Superior temporal gyrus (tissue), 1 donor: ENCODE data around the gene PRUNE2.

Source experiments
- DNase-seq: peaks from one replicate; pipeline ENCODE4 v3.0.0-alpha.2; 2016; ENCODE audit errors: extremely low spot score

The PRUNE2 gene

DNA sequence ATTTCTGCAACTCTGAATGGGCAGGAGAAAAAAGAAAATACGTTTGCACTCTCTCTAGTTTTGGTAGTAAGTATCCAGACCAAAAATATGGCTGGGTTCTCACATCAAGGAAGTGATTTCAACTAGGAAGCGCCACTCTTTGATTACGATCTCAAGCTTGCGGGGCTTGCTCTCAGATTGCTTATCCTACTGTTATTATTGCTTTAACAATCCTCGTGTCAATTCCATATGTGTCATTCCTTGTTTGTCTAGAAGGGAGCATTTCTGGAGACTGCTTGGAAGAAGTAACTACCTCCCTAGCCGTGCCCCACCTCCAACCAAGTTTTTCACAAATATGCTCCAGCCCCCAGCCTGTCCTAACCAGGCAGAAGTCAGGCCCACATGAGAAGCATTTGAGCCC lies 3.5 kb downstream of the PRUNE2 start:
- DNase-seq = peak; percentile 22

DNA sequence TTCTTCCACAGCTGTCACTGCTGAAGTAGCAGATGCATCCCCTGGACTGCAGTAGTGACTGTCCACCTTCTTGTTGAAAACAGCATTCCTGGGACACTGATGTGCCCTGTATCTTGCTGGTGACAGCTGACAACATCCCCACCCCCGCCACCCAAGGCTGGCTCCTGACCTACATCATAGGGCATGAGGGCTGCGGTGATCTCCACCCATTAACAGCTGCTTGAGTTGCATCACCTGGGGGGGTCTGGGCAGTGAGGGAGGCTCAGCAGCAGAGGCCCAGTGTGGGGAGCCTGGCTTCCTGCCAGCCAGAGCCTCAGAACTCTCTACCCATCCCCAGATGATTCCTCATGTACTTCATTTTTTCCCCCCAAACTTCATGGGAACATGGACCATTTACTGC lies 4.1 kb downstream of the PRUNE2 start:
- peak; percentile 17 for DNase-seq

DNA sequence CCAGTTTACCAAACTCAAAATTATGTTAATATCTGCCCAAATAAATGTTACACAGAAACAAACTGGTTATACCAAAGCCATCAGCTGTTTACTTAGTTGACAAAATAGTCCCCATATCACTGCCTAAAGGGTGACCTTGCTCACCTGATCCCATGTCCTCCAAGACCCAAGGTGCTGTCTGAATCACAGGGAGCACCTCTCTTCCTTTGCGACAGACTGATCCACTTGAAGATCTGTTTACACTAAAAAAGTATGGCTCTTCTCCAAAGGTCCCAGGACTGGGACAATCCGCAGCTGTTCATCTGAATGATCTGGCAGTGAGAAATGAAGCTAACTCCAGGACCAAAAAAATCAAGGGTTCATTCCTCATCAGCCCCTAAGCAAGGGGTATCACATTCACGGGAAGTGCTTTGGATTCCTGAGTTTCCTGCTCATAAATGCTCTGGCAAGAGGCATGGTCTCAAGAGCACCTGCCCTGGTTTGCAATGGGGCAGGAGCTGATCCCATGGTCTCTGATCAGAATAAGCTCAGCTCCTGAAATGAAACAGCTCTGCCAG lies 5.0 kb downstream of the PRUNE2 start:
- peak; percentile 54 for DNase-seq

GRCh38 chr9:76898786-76899185 lies 7.1 kb downstream of the PRUNE2 start:
- peak; percentile 12 for DNase-seq

DNA sequence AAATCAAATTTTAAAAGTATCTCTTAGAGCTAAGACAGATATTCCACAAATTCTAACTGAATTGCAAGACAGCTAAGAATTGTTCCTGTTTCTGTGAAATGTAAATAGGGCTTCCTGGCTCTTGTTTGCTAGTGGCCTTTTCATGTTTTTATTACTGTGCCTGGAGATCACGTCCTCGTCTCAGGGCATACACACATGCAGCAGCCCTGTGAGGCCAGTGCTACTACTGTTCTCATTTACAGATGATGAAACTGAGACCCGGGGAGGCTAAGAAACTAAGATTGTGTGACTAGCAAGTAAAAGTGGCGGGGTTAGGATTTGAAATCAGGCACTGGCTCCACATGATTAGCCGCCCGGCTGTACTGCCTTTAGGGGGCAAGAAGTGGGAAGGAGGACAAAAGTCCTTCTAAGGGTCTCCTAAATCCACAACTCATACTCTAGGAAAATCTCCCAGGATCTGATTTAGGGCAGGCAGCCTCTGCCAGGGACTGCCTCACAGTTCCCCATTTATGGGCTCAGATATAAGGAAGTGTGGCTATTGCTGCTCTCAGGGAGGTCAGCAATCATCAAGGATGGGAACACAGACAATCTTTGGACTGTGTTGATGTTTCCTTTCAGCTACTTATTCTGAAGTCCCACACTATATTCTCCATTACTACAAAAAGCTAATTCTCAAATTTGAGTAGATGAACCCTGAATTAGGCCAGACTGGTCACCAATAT lies 7.9 kb downstream of the PRUNE2 start:
- peak; percentile 32 for DNase-seq

DNA sequence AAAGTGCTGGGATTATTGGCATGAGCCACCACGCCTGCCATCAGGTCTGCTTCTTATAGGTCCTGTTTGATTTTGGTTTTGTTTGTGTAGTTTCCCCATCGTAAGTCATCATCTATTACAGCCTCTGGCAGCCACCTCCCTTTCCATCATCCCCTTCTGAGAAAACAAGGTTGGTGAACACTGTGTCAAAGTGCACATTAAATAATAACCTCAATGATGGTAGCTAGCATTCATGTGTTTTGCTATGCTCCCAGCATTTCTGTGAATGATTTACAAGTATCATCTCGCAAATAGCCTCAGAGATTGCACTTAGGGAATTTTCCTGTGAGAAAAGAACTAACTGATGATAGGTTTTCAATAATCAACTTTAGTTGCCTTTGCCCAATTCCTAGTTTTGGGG lies 9.9 kb downstream of the PRUNE2 start:
- peak; percentile 21 for DNase-seq

DNA sequence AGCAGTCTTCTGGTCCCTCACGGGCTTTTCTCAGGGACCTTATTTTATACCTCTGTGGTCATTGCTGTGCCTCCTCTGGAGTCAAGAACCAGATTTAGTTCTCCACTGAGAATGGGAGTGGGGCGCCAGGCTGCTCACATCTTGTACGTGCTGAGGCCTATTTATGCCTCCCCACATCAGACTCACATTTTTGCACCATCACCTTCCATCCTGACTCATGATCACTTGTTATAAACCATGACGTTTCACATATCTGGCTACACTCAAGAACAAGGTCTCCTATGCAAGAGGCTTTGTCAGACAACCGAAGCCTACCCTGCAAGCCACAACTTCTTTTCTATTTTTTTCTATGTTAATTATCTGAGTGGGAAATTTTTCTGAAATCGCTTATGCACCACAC lies 10.7 kb downstream of the PRUNE2 start:
- peak; percentile 37 for DNase-seq

GRCh38 chr9:76894198-76894597 lies 11.7 kb downstream of the PRUNE2 start:
- DNase-seq = peak; percentile 82

DNA sequence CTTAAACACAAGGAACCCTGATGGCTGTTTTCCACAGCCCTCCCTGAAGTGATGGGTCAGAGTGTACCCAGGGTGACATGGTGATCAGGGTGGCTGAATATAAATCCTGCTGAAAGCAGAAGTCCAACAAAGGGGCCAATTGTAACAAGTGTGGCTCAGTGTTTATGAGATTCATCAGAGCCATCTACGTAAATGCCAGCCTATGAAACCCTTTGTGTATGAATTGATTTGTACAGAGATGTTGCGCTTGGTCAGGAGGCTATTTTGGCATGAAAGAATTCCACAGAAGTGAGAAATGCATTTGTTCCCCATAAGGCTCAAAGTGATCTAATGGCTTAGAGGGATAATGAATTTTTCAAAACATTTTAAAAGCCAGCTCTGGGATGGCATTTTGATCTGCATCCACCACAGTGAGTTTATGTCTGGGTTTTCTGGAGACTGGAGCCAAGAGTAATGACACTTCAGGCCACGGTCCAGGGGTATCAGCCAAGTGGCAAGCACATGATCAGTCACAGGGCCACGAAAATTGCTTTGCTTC lies 12.4 kb downstream of the PRUNE2 start:
- peak; percentile 96 for DNase-seq

DNA sequence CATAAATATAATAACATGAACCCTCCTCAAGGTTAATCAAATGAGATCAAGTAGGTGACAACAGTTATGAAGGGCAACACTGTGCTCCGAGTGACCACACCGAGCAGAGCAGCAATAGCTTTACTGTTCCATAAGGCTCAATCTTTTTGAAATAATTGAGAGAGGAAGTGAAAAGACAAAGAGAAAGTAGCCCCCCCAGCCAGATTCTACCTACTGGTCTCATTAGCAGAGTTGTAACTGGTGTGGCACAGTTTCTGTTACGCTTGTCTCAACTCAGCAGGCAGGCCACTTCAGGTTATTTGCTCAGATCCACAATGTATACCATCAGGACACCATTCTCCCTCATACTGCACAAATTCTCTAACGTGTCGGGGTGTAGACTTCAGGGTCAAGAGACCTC lies 14.0 kb downstream of the PRUNE2 start:
- DNase-seq = no peak

DNA sequence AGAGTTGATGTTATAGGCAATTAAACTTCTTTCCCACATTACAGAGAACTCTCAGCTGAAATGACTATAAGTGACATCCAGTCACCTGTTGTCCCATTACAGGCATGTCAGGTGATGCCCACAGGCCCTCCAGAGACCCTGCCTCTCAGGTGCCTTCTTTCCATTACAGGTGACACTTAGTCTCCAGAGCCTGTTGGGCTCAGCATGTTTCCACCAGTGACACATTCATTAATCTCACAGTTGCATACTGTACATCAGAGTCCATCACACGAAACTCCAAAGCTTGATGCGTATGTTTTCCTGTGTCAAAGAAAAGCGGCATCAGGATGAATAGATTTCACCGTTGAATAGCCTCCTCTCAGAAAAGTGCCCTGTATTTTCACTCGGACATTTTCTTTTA lies 14.6 kb downstream of the PRUNE2 start:
- DNase-seq = no peak

DNA sequence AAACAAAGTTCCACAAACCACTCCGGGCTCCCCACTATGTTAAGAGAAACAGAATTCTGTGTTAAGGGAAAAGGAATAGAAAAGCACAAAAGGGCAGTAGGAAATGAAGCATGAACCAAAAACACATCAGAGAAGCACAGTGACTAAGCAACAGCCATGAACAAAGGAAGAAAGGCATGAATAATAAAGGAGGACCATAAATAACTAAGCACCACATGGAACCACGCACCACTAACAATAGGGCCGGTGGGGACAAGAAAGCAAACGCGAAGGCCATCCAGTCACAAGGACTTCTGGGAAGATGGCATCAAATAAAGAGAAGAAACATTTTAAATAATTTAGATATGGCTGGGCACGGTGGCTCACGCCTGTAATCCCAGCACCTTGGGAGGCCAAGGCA lies 18.0 kb downstream of the PRUNE2 start:
- DNase-seq = no peak

- DNase-seq = no peak
Measured at GRCh38 chr9:76887003-76887821, 18.7 kb downstream of the PRUNE2 start.

DNA sequence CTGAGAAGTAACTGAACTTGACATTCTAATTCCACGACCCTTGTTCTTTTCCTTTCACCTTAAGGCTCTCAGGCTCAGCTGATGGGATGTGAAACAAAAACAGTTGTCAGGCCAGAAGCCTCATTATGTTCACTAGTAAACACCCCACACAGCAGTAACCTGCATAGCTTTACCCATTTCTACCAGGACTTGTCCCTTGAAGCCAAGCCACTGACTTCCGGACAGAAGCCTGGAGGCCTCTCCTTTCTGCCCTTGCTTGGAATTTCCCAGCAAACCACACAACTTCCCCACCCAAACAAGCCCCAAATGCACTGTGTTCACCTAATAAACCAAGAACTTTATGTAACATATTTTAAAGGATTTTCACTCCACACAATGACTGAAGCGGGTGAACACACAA lies 19.6 kb downstream of the PRUNE2 start:
- DNase-seq = no peak

- no peak for DNase-seq
Measured at GRCh38 chr9:76884823-76885222, 21.1 kb downstream of the PRUNE2 start.

DNA sequence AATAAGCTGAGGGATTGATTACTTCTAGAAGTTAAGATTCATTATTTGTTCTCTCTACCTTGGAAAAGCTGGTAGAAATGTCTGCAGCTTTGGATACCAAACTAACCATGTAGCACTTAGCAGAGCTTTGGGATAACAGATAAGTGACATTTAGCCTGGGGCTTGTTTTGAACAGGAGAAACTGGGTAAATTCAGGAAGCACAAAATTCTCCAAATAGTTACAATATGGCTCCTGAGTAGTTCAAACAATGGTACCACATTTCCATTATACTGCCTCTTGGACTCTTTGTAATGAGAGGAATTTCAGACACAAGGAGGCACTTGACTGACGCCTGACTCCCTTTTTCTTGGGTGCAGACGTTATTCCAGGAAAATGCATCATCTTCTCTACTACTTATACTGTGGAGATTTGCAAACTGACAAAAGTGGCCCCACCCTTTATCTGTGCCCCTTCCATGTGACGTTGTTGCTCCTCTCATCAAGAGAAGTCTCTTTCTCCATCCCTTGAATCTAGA lies 22.5 kb downstream of the PRUNE2 start:
- DNase-seq = no peak

- DNase-seq = no peak
Measured at GRCh38 chr9:76882686-76883085, 23.2 kb downstream of the PRUNE2 start.

DNA sequence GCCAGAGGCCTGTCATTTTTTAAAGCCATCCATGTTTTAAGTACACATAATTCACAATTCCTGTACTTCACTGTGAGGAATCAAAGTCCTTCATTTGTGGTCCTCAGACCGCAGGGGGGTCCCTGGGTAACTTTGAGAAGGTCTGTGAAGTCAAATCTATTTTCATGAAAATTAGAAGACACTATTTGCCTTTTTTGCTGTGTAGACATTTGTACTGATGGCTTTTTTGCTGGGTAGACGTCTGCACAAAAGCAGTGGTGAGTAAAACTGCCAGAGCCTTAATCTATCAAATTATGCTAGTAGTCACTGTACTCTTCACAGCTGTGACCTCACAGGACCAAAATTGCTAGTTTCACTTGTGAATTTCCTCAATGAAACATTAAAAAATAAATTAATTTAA lies 25.7 kb downstream of the PRUNE2 start:
- no peak for DNase-seq

GRCh38 chr9:76878933-76879332 lies 27.0 kb downstream of the PRUNE2 start:
- DNase-seq = no peak

GRCh38 chr9:76877961-76878360 lies 28.0 kb downstream of the PRUNE2 start:
- DNase-seq = no peak

DNA sequence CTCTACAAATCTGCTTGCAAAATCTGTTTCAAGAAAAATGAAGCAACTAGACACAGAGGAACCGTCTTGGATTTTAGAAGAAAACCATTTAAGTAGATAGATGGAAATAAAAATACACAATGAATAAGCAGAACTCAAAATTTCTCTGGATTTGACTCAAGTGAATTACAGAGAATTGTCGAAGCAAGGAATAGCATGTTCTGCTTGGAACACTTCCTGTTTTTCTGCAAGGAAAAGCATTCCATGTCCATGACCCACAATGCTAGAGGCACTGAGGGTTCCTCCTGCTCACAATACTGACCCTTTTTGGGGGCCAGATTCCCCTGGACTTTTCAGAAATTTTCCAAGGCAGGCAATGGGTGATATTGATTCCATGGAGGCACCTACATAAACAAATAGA lies 29.8 kb downstream of the PRUNE2 start:
- DNase-seq = no peak

DNA sequence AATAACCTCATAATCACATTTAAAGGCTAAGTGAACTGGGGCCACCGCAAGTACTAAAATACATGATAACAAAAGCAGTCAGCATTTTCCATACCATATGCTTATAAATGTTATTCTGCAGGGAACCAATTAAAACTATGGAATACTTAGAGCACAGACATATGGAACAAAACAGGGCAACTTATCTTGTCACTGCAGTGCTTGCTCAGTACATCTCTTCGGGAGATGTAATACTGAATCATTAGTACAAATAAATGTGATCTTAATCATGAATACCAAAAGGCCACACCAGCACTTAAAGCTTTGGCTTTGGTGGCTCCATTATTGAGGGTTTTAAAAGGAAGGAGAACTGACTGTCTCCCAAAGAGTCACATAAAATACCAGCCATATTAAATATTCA lies 32.1 kb downstream of the PRUNE2 start:
- no peak for DNase-seq
